ENCODE measurements around the gene REC114.

REC114 gene

DNA sequence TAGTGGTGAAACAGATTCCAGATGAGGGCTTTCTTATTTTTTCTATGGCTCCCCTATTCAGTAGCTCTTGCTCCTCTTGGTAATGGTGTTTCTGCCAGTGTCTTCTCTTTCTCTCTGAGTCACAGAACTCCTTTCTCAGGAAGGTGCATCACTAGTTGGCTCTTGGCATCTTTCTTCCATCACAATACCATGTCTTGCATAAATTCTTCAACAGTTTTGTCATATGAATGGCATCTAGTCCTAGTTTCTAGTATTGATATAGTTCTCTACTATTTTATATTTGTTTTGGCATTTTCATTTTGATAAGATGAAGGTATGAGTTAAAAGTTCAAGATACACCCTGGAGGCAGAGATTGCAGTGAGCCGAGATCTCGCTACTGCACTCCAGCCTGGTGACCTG, 51.0 kb downstream of the REC114 start:
- H3K4me3 ChIP-seq (replicated peaks; ENCODE audit: low read depth, low read length): no peak overlapping the region
- no peak for DNase-seq (ENCODE audit: low read depth)
- no peak for TF ChIP-seq CTCF (IDR thresholded peaks at IDR 0.05; ENCODE audit: low read length, missing control alignments)

DNA sequence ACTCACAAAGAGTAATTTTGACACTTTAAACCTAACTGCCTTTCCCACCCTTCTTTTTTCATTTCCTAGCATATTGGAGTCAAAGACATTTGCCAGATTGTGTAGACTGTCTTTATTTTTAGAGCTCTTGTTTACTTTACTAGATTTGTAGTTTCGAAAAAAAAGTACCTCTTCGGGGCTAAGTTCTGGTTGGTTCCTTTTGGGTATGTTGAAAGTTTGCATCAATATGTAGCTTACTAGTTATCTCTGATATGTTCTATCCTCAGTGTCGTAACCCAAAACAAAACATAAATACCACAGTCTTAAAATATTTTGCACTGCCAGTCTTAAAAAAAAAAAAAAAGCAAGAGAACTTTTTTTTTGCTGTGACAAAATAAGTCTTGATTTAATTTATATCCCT, 52.2 kb downstream of the REC114 start:
- no peak for TF ChIP-seq CTCF (IDR thresholded peaks at IDR 0.05; ENCODE audit: low read length, missing control alignments)
- no peak for DNase-seq (ENCODE audit: low read depth)
- H3K4me3 ChIP-seq (replicated peaks; ENCODE audit: low read depth, low read length): no peak overlapping the region

DNA sequence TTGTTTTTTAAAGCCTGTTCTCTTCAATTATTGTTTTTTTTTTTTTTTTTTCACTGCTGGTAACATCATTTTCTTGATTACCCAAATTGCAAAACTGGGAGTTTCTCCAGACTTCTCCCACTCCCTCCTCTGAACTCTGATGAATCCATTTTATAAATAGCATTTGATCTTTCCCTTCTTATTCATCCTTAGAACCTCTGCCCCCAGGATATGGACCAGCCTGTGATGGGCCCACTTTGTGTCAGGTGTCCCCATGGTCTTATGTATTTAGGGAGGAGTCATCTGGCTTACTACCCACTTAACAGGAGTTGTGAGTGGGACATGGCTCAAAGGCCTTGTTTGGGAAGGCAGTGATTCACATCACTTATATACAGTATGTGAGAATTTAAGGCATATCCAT, 57.7 kb downstream of the REC114 start:
- no peak overlapping the region for H3K4me3 ChIP-seq (replicated peaks; ENCODE audit: low read depth, low read length)
- no peak for TF ChIP-seq CTCF (IDR thresholded peaks at IDR 0.05; ENCODE audit: low read length, missing control alignments)
- DNase-seq (ENCODE audit: low read depth): no peak

DNA sequence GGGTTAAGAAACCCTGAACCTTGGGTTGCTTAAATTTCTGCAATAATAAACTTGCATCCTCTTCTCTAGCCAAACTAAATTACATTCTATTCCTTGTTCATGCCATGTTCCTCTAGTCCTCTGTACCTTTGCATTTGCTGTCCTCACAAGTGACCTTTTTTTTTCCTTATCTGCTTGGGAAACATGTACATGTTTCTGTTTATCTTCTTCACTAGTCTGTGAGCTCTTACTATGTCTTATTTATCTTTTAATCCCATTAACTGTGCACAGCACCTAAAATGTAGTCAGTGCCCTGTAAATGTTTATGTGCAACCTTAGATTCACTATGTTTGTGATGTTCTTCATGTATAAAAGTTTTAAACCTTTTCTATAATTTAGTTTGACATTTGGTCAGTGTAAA, 61.9 kb downstream of the REC114 start:
- DNase-seq (ENCODE audit: low read depth): no peak
- TF ChIP-seq CTCF (IDR thresholded peaks at IDR 0.05; ENCODE audit: low read length, missing control alignments): no peak

DNA sequence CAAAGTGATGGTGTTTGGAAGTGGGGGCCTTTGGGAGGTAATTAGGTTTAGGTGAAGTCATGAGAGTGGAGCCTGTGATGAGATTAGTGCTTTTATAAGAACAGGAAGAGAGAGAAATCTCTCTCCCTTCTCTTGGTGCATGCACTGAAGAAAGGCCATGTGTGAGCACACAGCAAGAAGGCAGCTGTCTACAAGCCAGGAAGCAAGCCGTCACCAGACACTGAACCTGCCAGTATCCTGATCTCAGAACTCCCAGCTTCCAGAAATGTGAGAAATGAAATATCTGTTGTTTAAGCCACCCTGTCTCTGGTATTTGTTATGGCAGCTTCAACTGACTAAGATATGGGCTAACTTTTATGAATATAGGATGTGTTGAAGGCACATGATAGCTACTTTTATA, 72.6 kb downstream of the REC114 start:
- H3K4me3 ChIP-seq (replicated peaks; ENCODE audit: low read depth, low read length): no peak overlapping the region
- no peak for TF ChIP-seq CTCF (IDR thresholded peaks at IDR 0.05; ENCODE audit: low read length, missing control alignments)
- no peak for DNase-seq (ENCODE audit: low read depth)

More for the DNA sequence above, 61.9 kb downstream of the REC114 start:
- H3K4me3 ChIP-seq (replicated peaks; ENCODE audit: low read depth, low read length): no peak overlapping the region

GRCh38 chr15:73517566-73517965, 74.6 kb downstream of the REC114 start:
- no peak overlapping the region for H3K4me3 ChIP-seq (replicated peaks; ENCODE audit: low read depth, low read length)
- no peak for TF ChIP-seq CTCF (IDR thresholded peaks at IDR 0.05; ENCODE audit: low read length, missing control alignments)
- DNase-seq (ENCODE audit: low read depth): no peak

DNA sequence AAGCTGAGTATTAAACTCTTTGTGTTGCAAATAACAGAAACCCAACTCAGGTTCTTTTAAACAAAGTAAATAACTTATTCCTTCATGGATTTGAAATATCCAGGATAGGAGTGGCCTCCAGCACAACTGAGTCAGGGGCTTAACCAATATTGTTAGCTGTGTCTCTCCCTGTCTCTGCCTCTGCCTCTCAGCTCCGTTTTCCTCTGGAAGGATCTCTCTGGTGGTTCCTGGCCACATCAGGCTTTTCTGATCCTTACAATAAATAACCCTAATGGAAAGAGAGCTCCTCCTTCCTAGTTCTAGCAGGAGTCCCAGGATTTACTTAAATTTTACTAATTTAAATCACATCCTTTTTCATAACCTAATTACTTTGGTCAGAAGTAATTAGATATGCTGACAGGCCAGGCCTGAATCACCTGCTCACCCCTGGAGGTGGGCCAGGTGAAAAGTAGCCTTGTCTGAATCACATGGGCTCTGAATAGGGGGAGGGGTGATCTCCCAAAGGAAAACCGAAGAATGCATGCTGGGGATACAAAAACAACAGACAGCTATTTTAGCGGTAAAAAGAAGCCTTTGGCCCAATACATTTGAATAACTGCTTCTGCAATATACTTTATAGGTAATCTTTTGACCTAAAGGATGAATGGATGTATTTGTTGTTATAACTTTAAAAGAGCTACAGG, 75.4 kb downstream of the REC114 start:
- no peak for TF ChIP-seq CTCF (IDR thresholded peaks at IDR 0.05; ENCODE audit: low read length, missing control alignments)
- DNase-seq (ENCODE audit: low read depth): no peak
- no peak overlapping the region for H3K4me3 ChIP-seq (replicated peaks; ENCODE audit: low read depth, low read length)
